H1 (cell line): Measurements from ENCODE around the gene RAB32. TPM values are rescaled to one million over a fixed set of nuclear protein-coding genes. Genes with fewer than 3 reads are reported as not detected.

Experiments
- CTCF ChIA-PET: fragments of 300-600 bp; sonication (Branson Sonifier 250); formaldehyde crosslinking; loops from one replicate; lab custom pipeline; 2021; ENCODE audit not compliant: partially characterized antibody; lab: Charles Lee
- POLR2A ChIA-PET: fragments of 300-600 bp; sonication (Branson Sonifier 250); formaldehyde crosslinking; loops from one replicate; lab custom pipeline; 2021; ENCODE audit warnings: inconsistent platforms; ENCODE audit not compliant: partially characterized antibody; lab: Charles Lee
- DNase-seq, 2 experiments: peaks; one replicate each; pipeline versions ENCODE4 v3.0.0 to v3.0.0-alpha.2; 2010 to 2022; ENCODE audit warnings: low spot score in 2 of 2, low read depth in 1 of 2, mixed read lengths in 1 of 2
- FAIRE-seq: peaks from 2 replicates; lab custom pipeline; 2011; peaks lifted over from hg19 to GRCh38; lab: Jason Lieb, UNC
- H2AFZ ChIP-seq: 2 replicates; pipeline ENCODE4 v1.8.1; 2012; ENCODE audit warnings: low read length, inconsistent platforms
- H2AK5ac ChIP-seq: 2 replicates; pipeline ENCODE4 v1.6.1; 2013; ENCODE audit warnings: low read depth, low read length
- H2BK120ac ChIP-seq: replicated peaks from 2 replicates; pipeline ENCODE3; 2013; ENCODE audit warnings: low read depth, low read length, inconsistent platforms
- H2BK12ac ChIP-seq: 2 replicates; pipeline ENCODE4 v1.6.1; 2013; ENCODE audit warnings: low read depth, low read length
- H2BK15ac ChIP-seq: 2 replicates; pipeline ENCODE4 v1.6.1; 2013; ENCODE audit warnings: low read length
- H2BK20ac ChIP-seq: 2 replicates; pipeline ENCODE4 v1.6.1; 2013; ENCODE audit warnings: low read length
- H2BK5ac ChIP-seq: 2 replicates; pipeline ENCODE4 v1.6.1; 2013; ENCODE audit warnings: low read depth, low read length
- H3K14ac ChIP-seq: 2 replicates; pipeline ENCODE4 v1.6.1; 2013; ENCODE audit warnings: inconsistent platforms; ENCODE audit not compliant: insufficient read length
- H3K18ac ChIP-seq: 2 replicates; pipeline ENCODE4 v1.6.1; 2013; ENCODE audit warnings: low read length; ENCODE audit errors: extremely low read depth
- H3K23ac ChIP-seq: 2 replicates; pipeline ENCODE4 v1.6.1; 2013; ENCODE audit warnings: inconsistent platforms; ENCODE audit not compliant: insufficient read length
- H3K23me2 ChIP-seq: 2 replicates; pipeline ENCODE4 v1.6.1; 2013; ENCODE audit warnings: low read depth, low read length
- H3K27ac ChIP-seq: 2 replicates; pipeline ENCODE4 v1.6.1; 2011; ENCODE audit warnings: low read depth, low read length, inconsistent platforms
- H3K27me3 ChIP-seq, 4 experiments: replicated peaks in 1 of 4; 1 replicate in 1 of 4; 2 replicates in 3 of 4; pipeline versions ENCODE4 v1.6.1 to v1.8.1; 2011 to 2013; ENCODE audit warnings: low read length in 3 of 4, mild to moderate bottlenecking in 3 of 4, inconsistent platforms in 2 of 4, mixed read lengths in 2 of 4, moderate library complexity in 1 of 4; ENCODE audit not compliant: control insufficient read depth in 3 of 4, insufficient read depth in 3 of 4; ENCODE audit errors: extremely low read depth in 1 of 4
- H3K36me3 ChIP-seq, 4 experiments: 2 replicates each; pipeline versions ENCODE4 v1.6.1 to v1.8.1; 2011 to 2013; ENCODE audit warnings: mild to moderate bottlenecking in 4 of 4, low read length in 3 of 4, moderate library complexity in 2 of 4, control low read depth in 1 of 4, inconsistent platforms in 1 of 4; ENCODE audit not compliant: insufficient read depth in 4 of 4, control insufficient read depth in 2 of 4
- H3K4ac ChIP-seq: replicated peaks from 2 replicates; pipeline ENCODE3; 2013; ENCODE audit warnings: low read length, low read depth, mixed read lengths, inconsistent platforms; ENCODE audit not compliant: insufficient read length
- H3K4me1 ChIP-seq, 4 experiments: replicated peaks in 1 of 4; 1 replicate in 1 of 4; 2 replicates in 3 of 4; pipeline versions ENCODE4 v1.6.1 to v1.8.1; 2011 to 2013; ENCODE audit warnings: low read length in 3 of 4, inconsistent platforms in 2 of 4, mixed read lengths in 1 of 4; ENCODE audit not compliant: insufficient read depth in 4 of 4, control insufficient read depth in 3 of 4
- H3K4me2 ChIP-seq, 2 experiments: 2 replicates each; pipeline versions ENCODE4 v1.6.1 to v1.8.1; 2011 to 2013; ENCODE audit warnings: low read depth in 2 of 2, low read length in 2 of 2, control low read depth in 1 of 2, inconsistent platforms in 1 of 2, mild to moderate bottlenecking in 1 of 2; ENCODE audit not compliant: insufficient read depth in 1 of 2
- H3K4me3 ChIP-seq, 4 experiments: fragments of 200-600, 300-600 bp in 1 of 4; sonication (generic), shearing (Covaris generic), sonication (Bioruptor Twin) in 1 of 4; 2 replicates each; pipeline versions ENCODE4 v1.5.1 to v1.8.1; 2011 to 2016; ENCODE audit warnings: low read length in 4 of 4, low read depth in 3 of 4, control low read depth in 2 of 4, inconsistent platforms in 2 of 4, mild to moderate bottlenecking in 2 of 4, mixed read lengths in 1 of 4, moderate library complexity in 1 of 4; ENCODE audit not compliant: insufficient read depth in 2 of 4; ENCODE audit errors: extremely low read depth in 1 of 4
- H3K56ac ChIP-seq: replicated peaks from 2 replicates; pipeline ENCODE3; 2013; ENCODE audit warnings: low read depth, mild to moderate bottlenecking, mixed read lengths, low read length, inconsistent platforms; ENCODE audit not compliant: insufficient read length
- H3K79me1 ChIP-seq: 2 replicates; pipeline ENCODE4 v1.6.1; 2013; ENCODE audit warnings: low read depth, low read length, control low read depth
- H3K79me2 ChIP-seq, 2 experiments: 2 replicates each; pipeline versions ENCODE4 v1.6.1 to v1.8.1; 2012 to 2013; ENCODE audit warnings: low read length in 2 of 2, mild to moderate bottlenecking in 2 of 2, inconsistent platforms in 1 of 2; ENCODE audit not compliant: insufficient read depth in 2 of 2, control insufficient read depth in 1 of 2
- H3K9ac ChIP-seq, 4 experiments: replicated peaks in 1 of 4; 1 replicate in 1 of 4; 2 replicates in 3 of 4; pipeline versions ENCODE4 v1.6.1 to v1.8.1; 2011 to 2013; ENCODE audit warnings: low read depth in 3 of 4, low read length in 3 of 4, control low read depth in 2 of 4, mild to moderate bottlenecking in 2 of 4, moderate library complexity in 2 of 4, inconsistent platforms in 1 of 4; ENCODE audit errors: extremely low read depth in 1 of 4
- H3K9me3 ChIP-seq, 2 experiments: 2 replicates each; pipeline versions ENCODE4 v1.6.1 to v1.8.1; 2012 to 2013; ENCODE audit warnings: mild to moderate bottlenecking in 2 of 2, moderate library complexity in 2 of 2, control low read depth in 1 of 2, inconsistent platforms in 1 of 2, low read depth in 1 of 2, low read length in 1 of 2, mixed read lengths in 1 of 2; ENCODE audit not compliant: insufficient read depth in 2 of 2
- H4K20me1 ChIP-seq, 2 experiments: replicated peaks in 1 of 2; 2 replicates each; pipeline versions ENCODE3 to v1.8.1; 2011 to 2013; ENCODE audit warnings: inconsistent platforms in 2 of 2, low read length in 2 of 2, mild to moderate bottlenecking in 1 of 2; ENCODE audit not compliant: insufficient read depth in 2 of 2, control insufficient read depth in 1 of 2
- H4K5ac ChIP-seq: 2 replicates; pipeline ENCODE4 v1.6.1; 2013; ENCODE audit warnings: low read length, low read depth, mixed read lengths, inconsistent platforms; ENCODE audit not compliant: insufficient read length
- H4K8ac ChIP-seq: 2 replicates; pipeline ENCODE4 v1.8.0; 2013; ENCODE audit warnings: mild to moderate bottlenecking, moderate library complexity, low read length, inconsistent platforms; ENCODE audit not compliant: insufficient read depth; ENCODE audit errors: extremely low read depth
- H4K91ac ChIP-seq: replicated peaks from 2 replicates; pipeline ENCODE3; 2013; ENCODE audit warnings: low read length, mixed read lengths, inconsistent platforms; ENCODE audit not compliant: insufficient read length
- CBX8 ChIP-seq: fragments of 300-800, 300-1000 bp; sonication (generic); IDR thresholded peaks from 2 replicates; pipeline ENCODE4 v1.7.1; 2016; ENCODE audit warnings: low read depth, low read length, borderline replicate concordance
- GTF2F1 ChIP-seq: IDR thresholded peaks from 2 replicates; pipeline ENCODE4 v1.6.1; 2012; ENCODE audit warnings: low read depth, low read length, improper control_type of control experiment, borderline replicate concordance
- HDAC2 ChIP-seq, 2 experiments: fragments of 300-600 bp in 1 of 2; sonication (generic) in 1 of 2; IDR thresholded peaks; 2 replicates each; pipeline ENCODE4 v1.6.1; 2011 to 2012; ENCODE audit warnings: low read depth in 2 of 2, low read length in 2 of 2, mild to moderate bottlenecking in 2 of 2, moderate library complexity in 2 of 2, borderline replicate concordance in 1 of 2, inconsistent platforms in 1 of 2
- JUN ChIP-seq: IDR thresholded peaks from 2 replicates; pipeline ENCODE4 v1.6.1; 2011; ENCODE audit warnings: low read depth, mild to moderate bottlenecking, improper control_type of control experiment, low read length
- NANOG ChIP-seq: IDR thresholded peaks from 2 replicates; pipeline ENCODE4 v1.6.1; 2011; ENCODE audit warnings: low read length, low read depth, mild to moderate bottlenecking, inconsistent platforms; ENCODE audit not compliant: insufficient read depth, poor library complexity, severe bottlenecking
- SIN3A ChIP-seq, 2 experiments: IDR thresholded peaks in 1 of 2; conservative IDR thresholded peaks in 1 of 2; 2 replicates each; pipeline ENCODE4 v1.6.1; 2011 to 2012; ENCODE audit warnings: low read length in 2 of 2, improper control_type of control experiment in 1 of 2, low read depth in 1 of 2, mild to moderate bottlenecking in 1 of 2
- SIRT6 ChIP-seq: IDR thresholded peaks from one replicate; pipeline ENCODE4 v1.7.1; 2012; ENCODE audit warnings: low read length, inconsistent platforms
- SP1 ChIP-seq: IDR thresholded peaks from 2 replicates; pipeline ENCODE4 v1.6.1; 2011; ENCODE audit warnings: low read depth, low read length
- ZNF274 ChIP-seq: IDR thresholded peaks from 2 replicates; pipeline ENCODE4 v1.7.0; 2012; ENCODE audit warnings: low read length, borderline replicate concordance; ENCODE audit errors: extremely low read depth
- WGBS, 2 experiments: shearing (Covaris generic) in 1 of 2; methylation state at CpG; one replicate each; pipeline versions ENCODE4 v1.1.6 to v1.1.7; 2013 to 2015; ENCODE audit warnings: low lambda C conversion rate in 2 of 2, mixed read lengths in 2 of 2, inconsistent platforms in 1 of 2, low coverage in 1 of 2, missing lambda C conversion rate in 1 of 2; ENCODE audit not compliant: insufficient replicate concordance in 2 of 2, insufficient coverage in 1 of 2, insufficient read length in 1 of 2; ENCODE audit errors: extremely low coverage in 1 of 2, missing lambda C conversion rate in 1 of 2; 5-methylcytosine and 5-hydroxymethylcytosine counted together
- polyA plus RNA-seq, 7 experiments: library from polyadenylated mRNA; depleted of rRNA in 3 of 7; stranded (reverse) in 5 of 7; unstranded in 2 of 7; fragments of >200 nt in 5 of 7; fragments of 200-250 nt in 2 of 7; gene quantifications; 1 replicate in 5 of 7; 2 replicates in 1 of 7; 4 replicates in 1 of 7; pipeline versions ENCODE4 v1.2.1 to v1.2.3, GENCODE V29; 2011 to 2013; ENCODE audit warnings: missing spikeins in 2 of 7, mixed read lengths in 2 of 7
- total RNA-seq: library from RNA; stranded (reverse); fragmentation: NEBNext Ultra II Directional; extraction: Animal tissue kit (Norgen Biotek cat#: 25700); gene quantifications from 2 replicates; pipeline ENCODE4 v1.2.1, GENCODE V29; 2021

The RAB32 gene
- total and polyA plus RNA-seq, 2 of the 8 experiments (the other 6 are each of a cell fraction or from before 2014, with no cell fraction given), result 3.9 to 6.3 TPM

DNA sequence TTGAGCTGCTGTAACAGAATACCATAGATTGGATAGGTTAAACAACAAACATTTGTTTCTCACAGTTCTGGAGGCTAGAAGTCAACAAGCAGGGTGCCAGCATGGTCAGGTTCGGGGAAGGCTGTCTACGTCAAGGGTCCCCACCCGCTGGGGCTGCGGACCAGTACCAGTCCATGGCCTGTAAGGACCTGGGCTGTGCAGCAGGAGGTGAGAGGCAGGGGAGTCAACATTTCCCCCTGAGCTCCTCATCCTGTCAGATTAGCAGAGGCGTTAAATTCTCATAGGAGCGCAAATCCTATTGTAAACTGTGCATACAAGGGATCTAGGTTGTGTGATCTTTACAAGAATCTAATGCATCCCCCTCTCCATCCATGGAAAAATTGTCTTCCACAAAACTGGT, 58.9 kb downstream of the RAB32 start:
- H2BK5ac ChIP-seq, result no peak overlapping the region
- CTCF ChIA-PET, result no interaction called here

More for the DNA sequence above, 58.9 kb downstream of the RAB32 start:
- H2AK5ac ChIP-seq, result no peak overlapping the region
- POLR2A ChIA-PET, result no interaction called here
- no peak overlapping the region for H2BK20ac ChIP-seq
- H3K23ac ChIP-seq, result no peak overlapping the region
- FAIRE-seq (no peak), DNase-seq (no peak)
- H3K4me1 ChIP-seq, result peaks cover 0 to 4% (median 0%) of the 10 kb centered on the region in 4 experiments; a peak in 2 of 7 replicates
- no peak overlapping the region for H4K91ac ChIP-seq
- no peaks in the 10 kb centered on the region for H3K36me3 ChIP-seq
- no peak overlapping the region for H3K18ac ChIP-seq
- no peaks in the 10 kb centered on the region for H3K79me2 ChIP-seq
- H4K5ac ChIP-seq, result no peak overlapping the region
- H3K14ac ChIP-seq, result no peak overlapping the region
- H2BK15ac ChIP-seq, result no peak overlapping the region
- H3K4me3 ChIP-seq, result no peak overlapping the region
- peaks cover 3% of the 10 kb centered on the region; the same call in 1 of the 2 replicates for H3K23me2 ChIP-seq
- H3K79me1 ChIP-seq, result no peaks in the 10 kb centered on the region
- no peak overlapping the region for H3K4ac ChIP-seq
- TF ChIP-seq SP1, result no peak
- no peak for TF ChIP-seq NANOG
- no peak for TF ChIP-seq JUN
- TF ChIP-seq SIRT6, result no peak
- TF ChIP-seq CBX8, result no peak
- TF ChIP-seq GTF2F1, result no peak
- TF ChIP-seq ZNF274, result no peak
- TF ChIP-seq SIN3A (conservative IDR thresholded peaks at IDR 0.05 in 1 of 2, IDR thresholded peaks at IDR 0.05 in 1 of 2; ENCODE audit: low read depth in 1 of 2, low read length in 2 of 2), result no peak
- TF ChIP-seq HDAC2 (IDR thresholded peaks at IDR 0.05; ENCODE audit: borderline replicate concordance in 1 of 2, low read depth in 2 of 2, low read length in 2 of 2), result no peak
- H4K8ac ChIP-seq, result peak overlapping the region; percentile 28; the same call in 1 of the 2 replicates
- no peak overlapping the region for H3K9ac ChIP-seq
- no peaks in the 10 kb centered on the region for H4K20me1 ChIP-seq
- no peak overlapping the region for H3K4me2 ChIP-seq
- H2BK12ac ChIP-seq, result no peak overlapping the region
- no peaks in the 10 kb centered on the region; a peak in 1 of 7 replicates for H3K27me3 ChIP-seq
- H3K9me3 ChIP-seq, result no peaks in the 10 kb centered on the region
- no peak overlapping the region for H2BK120ac ChIP-seq
- H3K27ac ChIP-seq, result no peak overlapping the region
- WGBS, 2 experiments, result 97% methylated on average over 6 of the region's 6 CpGs; no CpG with 5 or more reads in 1 of the 2 experiments
- H2AFZ ChIP-seq, result no peak overlapping the region
- H3K56ac ChIP-seq, result no peak overlapping the region
